ENCODE measurements around the gene CYSTM1. TPM values are rescaled to one million over a fixed set of nuclear protein-coding genes. Genes with fewer than 3 reads are reported as not detected.

CYSTM1 gene
- total RNA-seq, 2 experiments from 2014 or later, result 22.3 to 25.1 TPM

GRCh38 chr5:140234377-140234989, 59.5 kb downstream of the CYSTM1 start:
- intact Hi-C loops (cut with micrococcal nuclease), result loop anchor here (5.0 kb wide), 1 partner anchor 383 kb away; no protein-coding TSS in a partner anchor
- CTCF ChIA-PET, result interaction anchor here (0.6 to 15.8 kb wide), 4 partner anchors 12 to 266 kb away, joined by 3 to 634 read pairs (median 3); partner anchors contain the start of gene HBEGF
- H3K4me3 Mint-ChIP-seq, result no peak overlapping the region
- H3K36me3 Mint-ChIP-seq (ENCODE audit: low read depth), result no peaks in the 10 kb centered on the region
- H3K4me1 Mint-ChIP-seq (ENCODE audit: low read depth), result no peaks in the 10 kb centered on the region
- no peaks in the 10 kb centered on the region for H3K27me3 Mint-ChIP-seq (ENCODE audit: low read depth)
- H3K9me3 Mint-ChIP-seq, result no peaks in the 10 kb centered on the region
- no peak for DNase-seq
- H3K27ac Mint-ChIP-seq, result no peak overlapping the region

- no peak for DNase-seq
- Mint-ChIP-seq H3K4me3 (no peak overlapping the region), H3K27me3 (ENCODE audit: low read depth) (no peaks in the 10 kb centered on the region), H3K36me3 (ENCODE audit: low read depth) (no peaks in the 10 kb centered on the region), H3K4me1 (ENCODE audit: low read depth) (no peaks in the 10 kb centered on the region), H3K27ac (no peak overlapping the region), H3K9me3 (no peaks in the 10 kb centered on the region)
- intact Hi-C loops (cut with micrococcal nuclease), result no loop called here
- CTCF ChIA-PET, result interaction anchor here (0.5 to 15.8 kb wide), 8 partner anchors 9 to 267 kb away, joined by 3 to 634 read pairs (median 4); partner anchors contain the start of gene HBEGF
These were observed 61.0 kb downstream of the CYSTM1 start for GRCh38 chr5:140235791-140236551.

GRCh38 chr5:140236891-140237598, 62.1 kb downstream of the CYSTM1 start:
- Mint-ChIP-seq H3K9me3 (no peaks in the 10 kb centered on the region), H3K27me3 (ENCODE audit: low read depth) (no peaks in the 10 kb centered on the region), H3K27ac (no peak overlapping the region), H3K4me1 (ENCODE audit: low read depth) (no peaks in the 10 kb centered on the region), H3K4me3 (no peak overlapping the region), H3K36me3 (ENCODE audit: low read depth) (no peaks in the 10 kb centered on the region)
- no peak for DNase-seq
- intact Hi-C loops (cut with micrococcal nuclease), result no loop called here
- CTCF ChIA-PET, result interaction anchor here (0.9 to 15.8 kb wide), 6 partner anchors 8 to 150 kb away, joined by 3 to 634 read pairs (median 4); partner anchors contain the start of gene HBEGF

- CTCF ChIA-PET, result interaction anchor here (1.1 to 15.8 kb wide), 6 partner anchors 10 to 488 kb away, joined by 3 to 634 read pairs (median 6); partner anchors contain the start of genes HBEGF and SLC4A9
- Mint-ChIP-seq H3K36me3 (ENCODE audit: low read depth) (no peaks in the 10 kb centered on the region), H3K27ac (no peak overlapping the region), H3K4me1 (ENCODE audit: low read depth) (no peaks in the 10 kb centered on the region), H3K27me3 (ENCODE audit: low read depth) (no peaks in the 10 kb centered on the region), H3K9me3 (no peaks in the 10 kb centered on the region), H3K4me3 (no peak overlapping the region)
- DNase-seq, result no peak
- intact Hi-C loops (cut with micrococcal nuclease), result loop anchor here (1.0 kb wide), 1 partner anchor 482 kb away; no protein-coding TSS in a partner anchor
These were observed 63.8 kb downstream of the CYSTM1 start for GRCh38 chr5:140238756-140239155.

GRCh38 chr5:140239461-140239860, 64.5 kb downstream of the CYSTM1 start:
- H3K4me1 Mint-ChIP-seq (ENCODE audit: low read depth), result peaks cover 1% of the 10 kb centered on the region
- CTCF ChIA-PET, result interaction anchor here (0.5 to 15.8 kb wide), 18 partner anchors 9 to 487 kb away, joined by 3 to 634 read pairs (median 3); partner anchors contain the start of genes HBEGF, PFDN1 and SLC4A9

GRCh38 chr5:140239939-140240700, 65.1 kb downstream of the CYSTM1 start:
- Mint-ChIP-seq H3K4me3 (no peak overlapping the region), H3K4me1 (ENCODE audit: low read depth) (peaks cover 8% of the 10 kb centered on the region), H3K27me3 (ENCODE audit: low read depth) (no peaks in the 10 kb centered on the region), H3K9me3 (no peaks in the 10 kb centered on the region), H3K36me3 (ENCODE audit: low read depth) (peaks cover 7% of the 10 kb centered on the region), H3K27ac (no peak overlapping the region)
- peak; percentile 82 for DNase-seq
- intact Hi-C loops (cut with micrococcal nuclease), result loop anchor here (1.0 kb wide), 3 partner anchors 111 to 480 kb away; no protein-coding TSS in a partner anchor
- CTCF ChIA-PET, result interaction anchor here (0.6 to 15.8 kb wide), 19 partner anchors 8 to 487 kb away, joined by 3 to 634 read pairs (median 3); partner anchors contain the start of genes HBEGF, PFDN1 and SLC4A9

More at GRCh38 chr5:140239461-140239860, 64.5 kb downstream of the CYSTM1 start:
- no peaks in the 10 kb centered on the region for H3K27me3 Mint-ChIP-seq (ENCODE audit: low read depth)
- no peak for DNase-seq
- peaks cover 2% of the 10 kb centered on the region for H3K36me3 Mint-ChIP-seq (ENCODE audit: low read depth)
- no peak overlapping the region for H3K27ac Mint-ChIP-seq
- no peak overlapping the region for H3K4me3 Mint-ChIP-seq
- H3K9me3 Mint-ChIP-seq, result no peaks in the 10 kb centered on the region
- intact Hi-C loops (cut with micrococcal nuclease), result loop anchor here (1.0 kb wide), 1 partner anchor 481 kb away; no protein-coding TSS in a partner anchor

- CTCF ChIA-PET, result interaction anchor here (0.6 to 15.8 kb wide), 9 partner anchors 20 to 441 kb away, joined by 3 to 634 read pairs (median 4); partner anchors contain the start of genes HBEGF, PFDN1 and SLC4A9
- no peak for DNase-seq
- intact Hi-C loops (cut with micrococcal nuclease), result loop anchor here (1.0 kb wide), 2 partner anchors 110 to 116 kb away; no protein-coding TSS in a partner anchor
- Mint-ChIP-seq H3K27ac (no peak overlapping the region), H3K27me3 (ENCODE audit: low read depth) (no peaks in the 10 kb centered on the region), H3K4me1 (ENCODE audit: low read depth) (peaks cover 18% of the 10 kb centered on the region), H3K36me3 (ENCODE audit: low read depth) (peaks cover 11% of the 10 kb centered on the region), H3K9me3 (no peaks in the 10 kb centered on the region), H3K4me3 (no peak overlapping the region)
These were observed 66.2 kb downstream of the CYSTM1 start for GRCh38 chr5:140240987-140241706.

GRCh38 chr5:140242099-140242498, 67.1 kb downstream of the CYSTM1 start:
- Mint-ChIP-seq H3K4me3 (no peak overlapping the region), H3K27me3 (ENCODE audit: low read depth) (no peaks in the 10 kb centered on the region), H3K27ac (no peak overlapping the region), H3K36me3 (ENCODE audit: low read depth) (peaks cover 11% of the 10 kb centered on the region), H3K4me1 (ENCODE audit: low read depth) (peaks cover 24% of the 10 kb centered on the region), H3K9me3 (no peaks in the 10 kb centered on the region)
- intact Hi-C loops (cut with micrococcal nuclease), result no loop called here
- CTCF ChIA-PET, result interaction anchor here (10.3 to 15.8 kb wide), 2 partner anchors 107 to 120 kb away, joined by 127 to 634 read pairs; partner anchors contain the start of genes HBEGF and SLC4A9
- DNase-seq, result no peak

- CTCF ChIA-PET, result interaction anchor here (0.6 to 15.8 kb wide), 13 partner anchors 9 to 480 kb away, joined by 3 to 634 read pairs (median 5); partner anchors contain the start of genes HBEGF and SLC4A9
- Mint-ChIP-seq H3K27me3 (ENCODE audit: low read depth) (no peaks in the 10 kb centered on the region), H3K9me3 (no peaks in the 10 kb centered on the region), H3K36me3 (ENCODE audit: low read depth) (peaks cover 11% of the 10 kb centered on the region), H3K27ac (no peak overlapping the region), H3K4me3 (no peak overlapping the region), H3K4me1 (ENCODE audit: low read depth) (peaks cover 24% of the 10 kb centered on the region)
- DNase-seq, result no peak
- intact Hi-C loops (cut with micrococcal nuclease), result no loop called here
These were observed 68.0 kb downstream of the CYSTM1 start for GRCh38 chr5:140242890-140243585.

GRCh38 chr5:140243706-140244250, 68.8 kb downstream of the CYSTM1 start:
- Mint-ChIP-seq H3K4me3 (no peak overlapping the region), H3K9me3 (no peaks in the 10 kb centered on the region)

More at GRCh38 chr5:140243706-140244250, 68.8 kb downstream of the CYSTM1 start:
- Mint-ChIP-seq H3K36me3 (ENCODE audit: low read depth) (peaks cover 11% of the 10 kb centered on the region), H3K4me1 (ENCODE audit: low read depth) (peaks cover 24% of the 10 kb centered on the region), H3K27me3 (ENCODE audit: low read depth) (no peaks in the 10 kb centered on the region), H3K27ac (no peak overlapping the region)
- CTCF ChIA-PET, result interaction anchor here (0.7 to 15.8 kb wide), 32 partner anchors 7 to 480 kb away, joined by 3 to 634 read pairs (median 4); partner anchors contain the start of genes HBEGF, IK, NDUFA2 and PFDN1
- intact Hi-C loops (cut with micrococcal nuclease), result loop anchor here (1.0 kb wide), 3 partner anchors 103 to 114 kb away; partner anchors contain the start of gene HBEGF
- no peak for DNase-seq

Measured in activated naive CD4-positive, alpha-beta T cell treated with anti-CD3 and anti-CD28 coated beads for 36 hours (primary cell).